ENCODE data around the gene CYP1A2.

Gene CYP1A2

GRCh38 chr15:74767167-74768098, 18.8 kb downstream of the CYP1A2 start:
- Histone ChIP-seq H3K27me3 (ENCODE audit: control insufficient read depth, insufficient read depth, low read length, poor library complexity, severe bottlenecking) (peaks cover 10% of the 10 kb centered on the region), H3K27ac (ENCODE audit: insufficient read depth, low read depth, low read length, poor library complexity, severe bottlenecking) (no peak overlapping the region), H3K9me3 (ENCODE audit: control insufficient read depth, low read length) (no peaks in the 10 kb centered on the region), H3K4me3 (ENCODE audit: insufficient read depth, low read depth, low read length) (no peak overlapping the region), H3K36me3 (ENCODE audit: control insufficient read depth, insufficient read depth, low read length) (no peaks in the 10 kb centered on the region), H3K4me1 (ENCODE audit: control insufficient read depth, insufficient read depth, low read length) (peaks cover 9% of the 10 kb centered on the region)
- WGBS, 2 experiments = 87 to 89% methylated on average over 14 of the region's 14 CpGs

- H3K9me3 ChIP-seq (ENCODE audit: control insufficient read depth, low read length) = no peaks in the 10 kb centered on the region
- WGBS, 2 experiments = 58% methylated on average over 14 of the region's 15 CpGs
- H3K27me3 ChIP-seq (ENCODE audit: control insufficient read depth, insufficient read depth, low read length, poor library complexity, severe bottlenecking) = peaks cover 10% of the 10 kb centered on the region
- H3K36me3 ChIP-seq (ENCODE audit: control insufficient read depth, insufficient read depth, low read length) = no peaks in the 10 kb centered on the region
- H3K27ac ChIP-seq (ENCODE audit: insufficient read depth, low read depth, low read length, poor library complexity, severe bottlenecking) = no peak overlapping the region
- peaks cover 12% of the 10 kb centered on the region for H3K4me1 ChIP-seq (ENCODE audit: control insufficient read depth, insufficient read depth, low read length)
- no peak overlapping the region for H3K4me3 ChIP-seq (ENCODE audit: insufficient read depth, low read depth, low read length)
These were observed 19.6 kb downstream of the CYP1A2 start for GRCh38 chr15:74768099-74768770.

GRCh38 chr15:74768771-74769342, 20.2 kb downstream of the CYP1A2 start:
- peaks cover 10% of the 10 kb centered on the region for H3K27me3 ChIP-seq (ENCODE audit: control insufficient read depth, insufficient read depth, low read length, poor library complexity, severe bottlenecking)
- H3K27ac ChIP-seq (ENCODE audit: insufficient read depth, low read depth, low read length, poor library complexity, severe bottlenecking) = no peak overlapping the region
- WGBS, 2 experiments = 17 to 18% methylated on average over 9 of the region's 9 CpGs
- no peak overlapping the region for H3K4me3 ChIP-seq (ENCODE audit: insufficient read depth, low read depth, low read length)
- H3K9me3 ChIP-seq (ENCODE audit: control insufficient read depth, low read length) = no peaks in the 10 kb centered on the region
- H3K36me3 ChIP-seq (ENCODE audit: control insufficient read depth, insufficient read depth, low read length) = no peaks in the 10 kb centered on the region
- H3K4me1 ChIP-seq (ENCODE audit: control insufficient read depth, insufficient read depth, low read length) = peaks cover 18% of the 10 kb centered on the region

- Histone ChIP-seq H3K27me3 (ENCODE audit: control insufficient read depth, insufficient read depth, low read length, poor library complexity, severe bottlenecking) (peaks cover 10% of the 10 kb centered on the region), H3K4me1 (ENCODE audit: control insufficient read depth, insufficient read depth, low read length) (peaks cover 23% of the 10 kb centered on the region), H3K4me3 (ENCODE audit: insufficient read depth, low read depth, low read length) (no peak overlapping the region), H3K27ac (ENCODE audit: insufficient read depth, low read depth, low read length, poor library complexity, severe bottlenecking) (no peak overlapping the region), H3K9me3 (ENCODE audit: control insufficient read depth, low read length) (no peaks in the 10 kb centered on the region), H3K36me3 (ENCODE audit: control insufficient read depth, insufficient read depth, low read length) (no peaks in the 10 kb centered on the region)
- 83 to 85% methylated on average over 7 of the region's 7 CpGs for WGBS, 2 experiments
These were observed 20.9 kb downstream of the CYP1A2 start for GRCh38 chr15:74769463-74770025.

- H3K4me3 ChIP-seq (ENCODE audit: insufficient read depth, low read depth, low read length) = no peak overlapping the region
- H3K27ac ChIP-seq (ENCODE audit: insufficient read depth, low read depth, low read length, poor library complexity, severe bottlenecking) = no peak overlapping the region
- WGBS, 2 experiments = 73 to 76% methylated on average over 4 of the region's 4 CpGs
These were observed 21.7 kb downstream of the CYP1A2 start for GRCh38 chr15:74770211-74770903.

GRCh38 chr15:74773329-74773728, 24.7 kb downstream of the CYP1A2 start:
- no peak overlapping the region for H3K4me3 ChIP-seq (ENCODE audit: insufficient read depth, low read depth, low read length)
- WGBS, 2 experiments = 63 to 68% methylated on average over 5 of the region's 5 CpGs
- peaks cover 10% of the 10 kb centered on the region for H3K27me3 ChIP-seq (ENCODE audit: control insufficient read depth, insufficient read depth, low read length, poor library complexity, severe bottlenecking)
- H3K4me1 ChIP-seq (ENCODE audit: control insufficient read depth, insufficient read depth, low read length) = peaks cover 38% of the 10 kb centered on the region
- H3K9me3 ChIP-seq (ENCODE audit: control insufficient read depth, low read length) = no peaks in the 10 kb centered on the region
- no peaks in the 10 kb centered on the region for H3K36me3 ChIP-seq (ENCODE audit: control insufficient read depth, insufficient read depth, low read length)
- H3K27ac ChIP-seq (ENCODE audit: insufficient read depth, low read depth, low read length, poor library complexity, severe bottlenecking) = no peak overlapping the region

More at GRCh38 chr15:74770211-74770903, 21.7 kb downstream of the CYP1A2 start:
- H3K36me3 ChIP-seq (ENCODE audit: control insufficient read depth, insufficient read depth, low read length) = no peaks in the 10 kb centered on the region
- H3K9me3 ChIP-seq (ENCODE audit: control insufficient read depth, low read length) = no peaks in the 10 kb centered on the region
- peaks cover 10% of the 10 kb centered on the region for H3K27me3 ChIP-seq (ENCODE audit: control insufficient read depth, insufficient read depth, low read length, poor library complexity, severe bottlenecking)
- H3K4me1 ChIP-seq (ENCODE audit: control insufficient read depth, insufficient read depth, low read length) = peaks cover 23% of the 10 kb centered on the region

- Histone ChIP-seq H3K9me3 (ENCODE audit: control insufficient read depth, low read length) (no peaks in the 10 kb centered on the region), H3K27me3 (ENCODE audit: control insufficient read depth, insufficient read depth, low read length, poor library complexity, severe bottlenecking) (peaks cover 10% of the 10 kb centered on the region), H3K4me1 (ENCODE audit: control insufficient read depth, insufficient read depth, low read length) (peaks cover 38% of the 10 kb centered on the region), H3K4me3 (ENCODE audit: insufficient read depth, low read depth, low read length) (no peak overlapping the region), H3K27ac (ENCODE audit: insufficient read depth, low read depth, low read length, poor library complexity, severe bottlenecking) (no peak overlapping the region), H3K36me3 (ENCODE audit: control insufficient read depth, insufficient read depth, low read length) (no peaks in the 10 kb centered on the region)
- 12 to 15% methylated on average over 5 of the region's 5 CpGs for WGBS, 2 experiments
These were observed 25.1 kb downstream of the CYP1A2 start for GRCh38 chr15:74773731-74774252.

GRCh38 chr15:74775132-74775562, 26.5 kb downstream of the CYP1A2 start:
- H3K36me3 ChIP-seq (ENCODE audit: control insufficient read depth, insufficient read depth, low read length) = no peaks in the 10 kb centered on the region
- H3K4me3 ChIP-seq (ENCODE audit: insufficient read depth, low read depth, low read length) = no peak overlapping the region
- H3K4me1 ChIP-seq (ENCODE audit: control insufficient read depth, insufficient read depth, low read length) = peaks cover 38% of the 10 kb centered on the region
- no peak overlapping the region for H3K27ac ChIP-seq (ENCODE audit: insufficient read depth, low read depth, low read length, poor library complexity, severe bottlenecking)
- H3K9me3 ChIP-seq (ENCODE audit: control insufficient read depth, low read length) = no peaks in the 10 kb centered on the region
- 88 to 93% methylated on average over 5 of the region's 5 CpGs for WGBS, 2 experiments
- H3K27me3 ChIP-seq (ENCODE audit: control insufficient read depth, insufficient read depth, low read length, poor library complexity, severe bottlenecking) = peaks cover 8% of the 10 kb centered on the region

- 93 to 94% methylated on average over 4 of the region's 4 CpGs for WGBS, 2 experiments
- peaks cover 8% of the 10 kb centered on the region for H3K27me3 ChIP-seq (ENCODE audit: control insufficient read depth, insufficient read depth, low read length, poor library complexity, severe bottlenecking)
- peaks cover 43% of the 10 kb centered on the region for H3K4me1 ChIP-seq (ENCODE audit: control insufficient read depth, insufficient read depth, low read length)
- H3K36me3 ChIP-seq (ENCODE audit: control insufficient read depth, insufficient read depth, low read length) = no peaks in the 10 kb centered on the region
- H3K27ac ChIP-seq (ENCODE audit: insufficient read depth, low read depth, low read length, poor library complexity, severe bottlenecking) = no peak overlapping the region
- H3K9me3 ChIP-seq (ENCODE audit: control insufficient read depth, low read length) = no peaks in the 10 kb centered on the region
- H3K4me3 ChIP-seq (ENCODE audit: insufficient read depth, low read depth, low read length) = no peak overlapping the region
These were observed 27.2 kb downstream of the CYP1A2 start for GRCh38 chr15:74775894-74776293.

Measured in ectodermal cell (in vitro differentiated cells).